ENCODE measurements around the gene PRKCE. TPM values are rescaled to one million over a fixed set of nuclear protein-coding genes. Genes with fewer than 3 reads are reported as not detected.

PRKCE gene
- total and polyA plus RNA-seq, 2 of the 8 experiments (the other 6 are each of a cell fraction or from before 2014, with no cell fraction given): 0.54 to 2.1 TPM

GRCh38 chr2:45707006-45707405 is 55.5 kb downstream of the PRKCE start (continued):
- TF ChIP-seq NANOG (IDR thresholded peaks at IDR 0.05; ENCODE audit: insufficient read depth, low read depth, low read length, poor library complexity, severe bottlenecking) (no peak), RXRA (IDR thresholded peaks at IDR 0.05; ENCODE audit: insufficient read depth, low read depth, low read length) (no peak), SIN3A (conservative IDR thresholded peaks at IDR 0.05 in 1 of 2, IDR thresholded peaks at IDR 0.05 in 1 of 2; ENCODE audit: low read depth in 1 of 2, low read length in 2 of 2) (no peak), CHD2 (IDR thresholded peaks at IDR 0.05; ENCODE audit: low read length) (no peak), CBX5 (IDR thresholded peaks at IDR 0.05; ENCODE audit: low read depth, low read length) (no peak)
- TF ChIP-seq, protein P1, sequence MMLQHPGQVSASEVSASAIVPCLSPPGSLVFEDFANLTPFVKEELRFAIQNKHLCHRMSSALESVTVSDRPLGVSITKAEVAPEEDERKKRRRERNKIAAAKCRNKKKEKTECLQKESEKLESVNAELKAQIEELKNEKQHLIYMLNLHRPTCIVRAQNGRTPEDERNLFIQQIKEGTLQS (IDR thresholded peaks at IDR 0.05; ENCODE audit: insufficient read depth, low read depth, low read length): no peak
